HepG2 (cell line): ENCODE results near the gene C2. TPM values are rescaled to one million over a fixed set of nuclear protein-coding genes. Genes with fewer than 3 reads are reported as not detected.
"Not testable (repeated sequence)": the region's sequence is repeated elsewhere in the genome, so short reads cannot be mapped to it uniquely, and the experiment has no call there.

Experiments used
- ATAC-seq: fragments of 200-7000 bp; cut with Tn5 transposase; 3 replicates; pipeline ENCODE4 v1.9.1; 2020; ENCODE audit warnings: mild to moderate bottlenecking, moderate library complexity
- BruUV-seq: library from RNA; stranded (reverse); fragments of 400-500 nt; replicated peaks from 2 replicates; lab custom pipeline; 2021; lab: Mats Ljungman, UMichigan
- CTCF ChIA-PET: fragments of 300-600 bp; formaldehyde crosslinking; extraction: SDS; loops from one replicate; lab custom pipeline; 2021; ENCODE audit warnings: low total read pairs, inconsistent platforms, low intra/inter-chr PET ratio; lab: Yijun Ruan, JAX
- POLR2A ChIA-PET: fragments of 350-600 bp; sonication (Branson Sonifier 250); formaldehyde crosslinking; loops from one replicate; lab custom pipeline; 2020; ENCODE audit warnings: antibody characterized with exemption, inconsistent platforms; lab: Yijun Ruan, JAX
- DNase-seq: peaks from one replicate; pipeline ENCODE4 v3.0.0-alpha.2; 2015; ENCODE audit warnings: low spot score
- FAIRE-seq: peaks from 3 replicates; lab custom pipeline; 2011; peaks lifted over from hg19 to GRCh38; lab: Jason Lieb, UNC
- H2AFZ ChIP-seq: one replicate; pipeline ENCODE4 v1.6.1; 2011; ENCODE audit warnings: low read length, inconsistent platforms
- H3K27ac ChIP-seq: fragments of 300-600 bp; 3 replicates; pipeline ENCODE4 v1.8.0; 2011; ENCODE audit warnings: mixed run types, mild to moderate bottlenecking, mixed read lengths, low read length, inconsistent platforms; ENCODE audit not compliant: insufficient read depth; ENCODE audit errors: extremely low read length
- H3K27me3 ChIP-seq, 2 experiments: fragments of 200-600 bp in 1 of 2; 2 replicates in 1 of 2; 3 replicates in 1 of 2; pipeline versions ENCODE4 v1.6.0 to v1.8.0; 2011; ENCODE audit warnings: low read length in 2 of 2, mild to moderate bottlenecking in 2 of 2, moderate library complexity in 2 of 2, inconsistent platforms in 1 of 2; ENCODE audit not compliant: insufficient read depth in 2 of 2, control insufficient read depth in 1 of 2
- H3K36me3 ChIP-seq, 2 experiments: fragments of 200-600 bp in 1 of 2; replicated peaks in 1 of 2; 2 replicates in 1 of 2; 3 replicates in 1 of 2; pipeline versions ENCODE4 v1.5.1 to v1.8.0; 2011; ENCODE audit warnings: low read length in 2 of 2, inconsistent platforms in 1 of 2; ENCODE audit not compliant: insufficient read depth in 2 of 2, control insufficient read depth in 1 of 2
- H3K4me1 ChIP-seq: 2 replicates; pipeline ENCODE4 v1.5.1; 2012; ENCODE audit warnings: low read length, inconsistent platforms; ENCODE audit not compliant: insufficient read depth
- H3K4me2 ChIP-seq: 2 replicates; pipeline ENCODE4 v1.6.0; 2011; ENCODE audit warnings: low read depth, low read length, inconsistent platforms
- H3K4me3 ChIP-seq, 3 experiments: fragments of 200-600 bp in 1 of 3; sonication (generic), shearing (Covaris generic) in 1 of 3; replicated peaks in 1 of 3; 2 replicates each; pipeline ENCODE4 v1.5.1; 2011 to 2016; ENCODE audit warnings: low read length in 3 of 3, inconsistent platforms in 2 of 3, low read depth in 2 of 3, mild to moderate bottlenecking in 2 of 3, control low read depth in 1 of 3, mixed read lengths in 1 of 3; ENCODE audit not compliant: insufficient read depth in 1 of 3
- H3K79me2 ChIP-seq: one replicate; pipeline ENCODE4 v1.6.1; 2011; ENCODE audit warnings: low read length, inconsistent platforms; ENCODE audit not compliant: insufficient read depth
- H3K9ac ChIP-seq: 2 replicates; pipeline ENCODE4 v1.6.0; 2011; ENCODE audit warnings: mild to moderate bottlenecking, low read depth, low read length, inconsistent platforms; ENCODE audit not compliant: insufficient read depth
- H3K9me3 ChIP-seq: 2 replicates; pipeline ENCODE4 v1.5.1; 2012; ENCODE audit warnings: mild to moderate bottlenecking, low read length
- H4K20me1 ChIP-seq: 2 replicates; pipeline ENCODE4 v1.6.0; 2011; ENCODE audit warnings: inconsistent platforms, mild to moderate bottlenecking, low read length, moderate library complexity; ENCODE audit not compliant: insufficient read depth
- HNRNPK ChIP-seq: fragments of 200-400 bp; formaldehyde crosslinking; IDR thresholded peaks from 2 replicates; pipeline ENCODE4 v1.6.1; 2018; ENCODE audit warnings: low read length, low read depth, moderate library complexity, mild to moderate bottlenecking; ENCODE audit not compliant: poor library complexity, severe bottlenecking
- PCBP2 ChIP-seq: fragments of 200-400 bp; formaldehyde crosslinking; optimal IDR thresholded peaks from 2 replicates; pipeline ENCODE3; 2018; ENCODE audit warnings: low read length, low read depth; ENCODE audit not compliant: poor library complexity, severe bottlenecking
- ZNF430 ChIP-seq: sonication (generic); formaldehyde crosslinking; IDR thresholded peaks from 2 replicates; pipeline ENCODE4 v1.9.0; 2021; ENCODE audit warnings: mild to moderate bottlenecking, missing genetic modification reagents
- WGBS: methylation state at CpG from one replicate; pipeline ENCODE4 v1.1.6; 2017; ENCODE audit warnings: low lambda C conversion rate; 5-methylcytosine and 5-hydroxymethylcytosine counted together
- in situ Hi-C: cut with HindIII; loops from 2 replicates; pipeline ENCODE4 v1.10.0; 2017; ENCODE audit warnings: low pct_unique_long_range_greater_than_20kb; ENCODE audit not compliant: extremely low pct_ligation_motif_present
- intact Hi-C: fragments of 100-400 bp; cut with micrococcal nuclease; formaldehyde crosslinking; loops from one replicate; pipeline ENCODE4 v1.10.0; 2022; ENCODE audit not compliant: unreplicated experiment
- polyA plus RNA-seq, 8 experiments: library from polyadenylated mRNA; depleted of rRNA in 3 of 8; stranded (reverse) in 7 of 8; unstranded in 1 of 8; fragments of >200 nt; fragmentation: Illumina TruSeq in 4 of 8; extraction: Trizol in 4 of 8; gene quantifications; 2 replicates each; pipeline versions ENCODE4 v1.2.1 to v1.2.3, GENCODE V29; 2011 to 2016; ENCODE audit warnings: low read depth in 4 of 8, missing spikeins in 1 of 8, mixed read lengths in 1 of 8; ENCODE audit not compliant: insufficient read depth in 1 of 8
- total RNA-seq, 5 experiments: library from RNA; depleted of rRNA; stranded (reverse); fragments of >200 nt; fragmentation: Illumina TruSeq; extraction: Trizol; gene quantifications; 2 replicates each; pipeline ENCODE4 v1.2.3, GENCODE V29; 2016; ENCODE audit warnings: low read depth in 1 of 5

Gene C2
- total and polyA plus RNA-seq, 2 of the 13 experiments (the other 11 are each of a cell fraction or from before 2014, with no cell fraction given): 165 to 307 TPM

GRCh38 chr6:31979238-31979898, 51.9 kb downstream of the C2 start:
- 87% methylated on average over 3 of the region's 3 CpGs for WGBS
- peaks cover 7% of the 10 kb centered on the region; the same call in 1 of the 2 replicates for H3K4me1 ChIP-seq
- in situ Hi-C loops (no loop called here), intact Hi-C loops (no loop called here)
- no peak overlapping the region for H3K27ac ChIP-seq
- H3K9me3 ChIP-seq: no peaks in the 10 kb centered on the region
- FAIRE-seq (no peak), DNase-seq (no peak), ATAC-seq (no peak)
- ChIA-PET POLR2A (interaction anchor here (0.8 to 1.7 kb wide), 5 partner anchors 10 to 77 kb away, joined by 3 to 5 read pairs (median 4); partner anchors contain the start of genes CFB, NELFE, SKIC2 and ZBTB12), CTCF (no interaction called here)
- peaks cover 0 to 7% of the 10 kb centered on the region in 2 experiments; a peak in 2 of 5 replicates for H3K36me3 ChIP-seq
- TF ChIP-seq HNRNPK (peak; percentile 76), ZNF430 (CRISPR knock-in tag) (no peak), PCBP2 (peak; percentile 46)
- no TSS peak for BruUV-seq
- no peaks in the 10 kb centered on the region for H4K20me1 ChIP-seq
- no peak overlapping the region for H2AFZ ChIP-seq
- H3K4me2 ChIP-seq: no peak overlapping the region
- no peaks in the 10 kb centered on the region for H3K27me3 ChIP-seq
- no peak overlapping the region for H3K9ac ChIP-seq
- H3K4me3 ChIP-seq: no peak overlapping the region
- H3K79me2 ChIP-seq: no peaks in the 10 kb centered on the region

GRCh38 chr6:31980195-31980876, 52.8 kb downstream of the C2 start:
- H4K20me1 ChIP-seq, H3K27me3 ChIP-seq, DNase-seq, H3K79me2 ChIP-seq, H3K36me3 ChIP-seq, FAIRE-seq, ATAC-seq, H3K9ac ChIP-seq, H3K4me3 ChIP-seq, H2AFZ ChIP-seq, CTCF ChIA-PET, H3K4me2 ChIP-seq, H3K4me1 ChIP-seq, H3K27ac ChIP-seq, in situ Hi-C loops, BruUV-seq, H3K9me3 ChIP-seq, intact Hi-C loops: not testable (repeated sequence)
- POLR2A ChIA-PET: interaction anchor here (0.8 to 1.3 kb wide), 3 partner anchors 9 to 78 kb away, joined by 3 to 5 read pairs (median 3); partner anchors contain the start of genes DXO, NELFE, SKIC2 and ZBTB12
- WGBS: 95% methylated on average over 13 of the region's 13 CpGs

GRCh38 chr6:31980998-31981397, 53.5 kb downstream of the C2 start:
- H3K9me3 ChIP-seq, H3K27me3 ChIP-seq, DNase-seq, CTCF ChIA-PET, H4K20me1 ChIP-seq, BruUV-seq, FAIRE-seq, intact Hi-C loops, H3K4me3 ChIP-seq, H3K4me1 ChIP-seq, H2AFZ ChIP-seq, H3K27ac ChIP-seq, H3K79me2 ChIP-seq, H3K36me3 ChIP-seq, in situ Hi-C loops, H3K9ac ChIP-seq, H3K4me2 ChIP-seq: not testable (repeated sequence)
- ATAC-seq: peak; percentile 4; the same call in 2 of the 3 replicates
- POLR2A ChIA-PET: interaction anchor here (1.1 kb wide), 1 partner anchor 9 kb away, joined by 3 read pairs; the partner anchor contains the start of gene DXO
- no CpG with 5 or more reads among the region's 5 CpGs for WGBS
